ENCODE results near the gene FAM204A.

Gene FAM204A

GRCh38 chr10:118330295-118331076 is 11.6 kb downstream of the FAM204A start:
- no peak for DNase-seq (ENCODE audit: low read depth)

DNA sequence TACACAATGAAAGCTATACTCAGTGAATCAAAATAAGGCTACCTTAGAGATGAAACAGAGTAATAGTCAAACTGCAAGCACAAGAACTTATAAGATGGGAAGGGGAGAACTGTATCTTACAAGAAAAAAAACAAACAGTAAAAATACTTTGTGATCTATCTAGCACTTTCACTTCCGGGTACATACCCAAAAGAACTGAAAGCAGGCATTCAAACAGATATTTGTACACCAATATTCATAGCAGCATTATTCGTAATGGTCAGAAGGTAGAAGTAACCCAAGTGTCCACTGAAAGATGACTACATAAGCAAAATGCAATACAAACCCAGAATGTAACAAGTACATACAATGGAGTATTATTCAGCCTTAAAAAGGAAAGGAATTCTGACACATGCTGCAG is 18.0 kb downstream of the FAM204A start:
- no peak for DNase-seq (ENCODE audit: low read depth)

- DNase-seq (ENCODE audit: low read depth): no peak
These were observed 20.2 kb downstream of the FAM204A start for GRCh38 chr10:118321724-118322575.

DNA sequence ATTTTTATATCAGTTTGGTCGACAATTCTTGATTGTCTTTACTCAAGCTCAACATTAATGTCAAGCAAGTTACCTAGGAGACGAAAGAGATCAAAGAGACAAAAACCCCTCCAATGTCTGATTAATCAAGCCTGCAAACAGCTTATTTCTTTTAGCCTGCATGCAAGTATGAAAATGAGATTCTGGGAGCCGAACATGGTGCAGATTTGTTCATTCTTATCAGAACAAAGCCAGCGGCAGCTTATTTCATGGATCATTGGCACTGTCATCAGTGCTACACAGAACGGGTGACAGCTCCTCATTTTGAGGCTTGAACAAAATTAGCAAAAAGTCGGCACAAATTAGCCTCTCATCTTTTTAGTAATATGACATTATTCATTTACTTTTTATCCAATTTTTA is 26.5 kb downstream of the FAM204A start:
- no peak for DNase-seq (ENCODE audit: low read depth)

- DNase-seq (ENCODE audit: low read depth): no peak
These were observed 27.2 kb downstream of the FAM204A start for GRCh38 chr10:118314882-118315281.

DNA sequence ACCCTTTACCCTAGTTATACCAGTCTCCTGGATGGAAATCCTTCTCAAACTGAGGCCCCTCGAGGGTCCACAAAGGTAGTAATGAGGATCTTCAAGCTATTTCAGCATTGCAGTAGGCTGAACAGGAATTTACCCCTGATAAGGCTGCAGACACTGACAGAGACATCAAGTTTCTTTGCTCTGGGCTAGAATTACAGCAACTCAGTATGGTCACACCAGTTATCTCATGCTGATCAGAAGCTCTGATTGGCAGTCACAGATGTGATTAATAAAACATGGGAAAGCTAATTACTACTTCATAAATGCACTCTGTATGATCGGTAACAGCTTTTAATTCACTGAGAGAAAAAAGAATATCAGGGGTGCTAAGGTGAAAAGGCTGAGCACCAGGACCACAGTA is 30.6 kb downstream of the FAM204A start:
- no peak for DNase-seq (ENCODE audit: low read depth)

- peak; percentile 6 for DNase-seq (ENCODE audit: low read depth)
These were observed 31.3 kb downstream of the FAM204A start for GRCh38 chr10:118310822-118311221.

- no peak for DNase-seq (ENCODE audit: low read depth)
These were observed 32.2 kb downstream of the FAM204A start for GRCh38 chr10:118309911-118310310.

GRCh38 chr10:118308664-118309063 is 33.5 kb downstream of the FAM204A start:
- peak; percentile 23 for DNase-seq (ENCODE audit: low read depth)

DNA sequence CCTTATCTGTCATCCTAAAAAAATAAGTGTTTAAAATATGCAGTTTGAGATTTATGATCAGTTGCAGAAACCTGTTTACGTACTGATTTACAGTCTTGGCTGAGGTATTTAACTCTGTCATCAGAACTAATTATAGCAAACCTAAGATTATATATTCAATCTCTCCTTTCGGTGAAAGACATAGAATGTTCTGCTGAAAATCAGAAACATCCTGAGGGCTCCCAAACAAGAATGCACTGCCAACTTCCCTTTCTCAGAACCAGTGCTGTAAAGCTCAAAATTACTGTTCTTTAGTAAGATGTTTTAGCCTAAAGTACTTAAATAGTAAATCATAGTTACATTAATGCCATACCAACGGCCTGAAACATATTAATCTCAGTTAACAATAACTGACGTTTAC is 34.3 kb downstream of the FAM204A start:
- DNase-seq (ENCODE audit: low read depth): no peak

DNA sequence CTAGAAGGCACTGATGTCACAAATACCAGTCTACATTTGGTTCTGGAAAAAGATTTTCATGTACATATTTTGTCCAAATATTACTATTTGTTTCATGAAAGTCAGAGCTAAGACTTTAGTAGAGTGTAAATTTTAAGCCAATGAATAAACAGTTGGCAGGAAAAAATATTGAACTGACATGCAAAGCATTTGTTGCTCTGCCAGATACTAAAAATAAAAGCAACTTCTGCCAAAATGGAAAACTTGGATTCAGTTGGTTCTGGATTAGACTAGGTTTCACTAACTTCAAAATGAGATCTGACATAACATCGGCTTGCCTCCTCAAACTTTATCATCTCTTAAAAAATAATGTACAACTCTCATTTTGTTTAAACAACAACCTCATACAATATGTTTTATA is 34.9 kb downstream of the FAM204A start:
- DNase-seq (ENCODE audit: low read depth): no peak

DNA sequence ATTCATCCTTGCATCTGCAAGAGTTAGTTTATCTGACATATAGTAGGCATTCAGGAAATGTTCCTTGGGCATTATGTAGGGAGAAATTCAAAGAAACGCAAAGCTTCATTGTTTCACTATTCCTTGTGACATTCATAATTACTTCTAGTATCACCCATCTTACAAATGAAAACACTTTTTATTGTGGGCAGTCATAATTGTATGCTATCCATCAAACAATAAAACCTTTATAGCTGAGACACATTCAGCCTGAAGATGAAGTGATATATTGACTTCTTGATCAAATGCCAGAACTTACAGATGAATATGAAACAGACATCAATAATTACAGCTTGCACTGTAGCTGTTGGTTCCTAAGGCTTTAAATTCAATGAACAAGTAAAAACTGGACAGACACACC is 36.4 kb downstream of the FAM204A start:
- DNase-seq (ENCODE audit: low read depth): no peak

GRCh38 chr10:118304521-118304920 is 37.6 kb downstream of the FAM204A start:
- no peak for DNase-seq (ENCODE audit: low read depth)

DNA sequence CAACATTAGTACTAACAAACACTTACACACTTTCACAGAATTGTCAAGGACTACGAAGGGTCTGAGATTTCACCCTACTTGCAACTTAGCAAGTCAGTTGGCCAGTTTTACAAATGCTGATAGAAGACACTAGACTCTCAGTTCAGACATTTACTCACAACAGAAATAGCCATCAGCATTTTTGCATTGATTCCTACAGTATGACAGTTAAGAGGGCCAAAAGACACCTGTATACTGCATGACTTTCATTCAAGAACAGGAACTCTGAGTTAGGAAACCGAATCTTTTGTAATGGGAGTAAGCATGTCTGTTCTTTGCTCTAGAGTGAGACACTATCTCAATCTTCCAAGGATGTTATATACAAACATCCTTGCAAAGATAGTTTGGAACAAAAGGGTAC is 40.9 kb downstream of the FAM204A start:
- DNase-seq (ENCODE audit: low read depth): no peak

GRCh38 chr10:118300320-118300719 is 41.8 kb downstream of the FAM204A start:
- peak; percentile 21 for DNase-seq (ENCODE audit: low read depth)

DNA sequence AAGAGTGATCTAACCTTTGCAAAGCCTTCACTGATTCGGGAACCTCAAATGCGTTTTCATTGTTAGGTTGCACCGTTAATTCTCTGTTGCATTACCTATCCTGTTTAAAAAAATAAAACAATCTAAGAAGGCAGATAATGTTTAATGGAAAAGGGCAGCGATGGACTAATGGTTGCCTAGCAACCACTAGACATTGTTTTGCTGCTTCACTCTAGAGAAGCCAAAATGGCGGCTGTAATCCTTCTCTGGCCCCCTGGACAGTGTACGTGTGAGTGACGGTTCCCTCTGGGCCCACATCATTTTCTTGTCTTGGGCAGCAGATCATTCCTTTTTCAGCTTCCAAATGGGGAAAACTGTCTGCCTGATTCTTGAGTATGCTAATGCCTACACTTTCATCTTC is 43.3 kb downstream of the FAM204A start:
- no peak for DNase-seq (ENCODE audit: low read depth)

- no peak for DNase-seq (ENCODE audit: low read depth)
These were observed 51.0 kb downstream of the FAM204A start for GRCh38 chr10:118291122-118291521.

- DNase-seq (ENCODE audit: low read depth): no peak
These were observed 51.6 kb downstream of the FAM204A start for GRCh38 chr10:118290471-118290995.

- no peak for DNase-seq (ENCODE audit: low read depth)
These were observed 54.9 kb downstream of the FAM204A start for GRCh38 chr10:118287076-118287806.

GRCh38 chr10:118286051-118286838 is 55.9 kb downstream of the FAM204A start:
- DNase-seq (ENCODE audit: low read depth): no peak

DNA sequence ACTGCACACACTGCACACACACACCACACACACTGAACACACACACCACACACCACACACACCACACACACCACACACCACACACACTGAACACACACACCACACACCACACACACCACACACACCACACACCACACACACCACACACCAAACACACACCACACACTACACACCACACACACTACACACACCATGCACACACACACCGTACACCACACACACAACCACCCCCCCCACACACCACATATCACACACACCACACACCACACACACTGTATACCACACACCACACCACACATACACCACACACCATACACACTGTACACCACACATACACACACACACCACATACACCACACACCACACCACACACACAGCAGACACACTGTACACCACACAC is 59.5 kb downstream of the FAM204A start:
- no peak for DNase-seq (ENCODE audit: low read depth)

GRCh38 chr10:118278649-118279048 is 63.5 kb downstream of the FAM204A start:
- peak; percentile 47 for DNase-seq (ENCODE audit: low read depth)
